Stimulated activated naive CD4-positive, alpha-beta T cell (primary cell): ENCODE data around the gene KIAA0408.

Experiments used
- DNase-seq, 6 experiments: peaks; one replicate each; lab custom pipeline; 2025; lab: John Stamatoyannopoulos, UW

Gene KIAA0408

GRCh38 chr6:127459231-127459641, at the start of gene KIAA0408:
Gene KIAA0408, minus strand, starts transcription at chr6:127459389. Its CDS starts 5,408 bp downstream, at chr6:127453981.
- DNase-seq, result no peak

- DNase-seq, result no peak
Observed at GRCh38 chr6:127506894-127507293, 47.7 kb upstream of the KIAA0408 start.

- no peak for DNase-seq
Observed at GRCh38 chr6:127503022-127503421, 43.8 kb upstream of the KIAA0408 start.

GRCh38 chr6:127497410-127497809, 38.2 kb upstream of the KIAA0408 start:
- no peak for DNase-seq

- no peak for DNase-seq
Observed at GRCh38 chr6:127496471-127496870, 37.3 kb upstream of the KIAA0408 start.

GRCh38 chr6:127494240-127494767, 35.1 kb upstream of the KIAA0408 start:
- no peak for DNase-seq

GRCh38 chr6:127489248-127489647, 30.1 kb upstream of the KIAA0408 start:
- DNase-seq, result no peak

- no peak for DNase-seq
Observed at GRCh38 chr6:127486934-127487333, 27.7 kb upstream of the KIAA0408 start.

GRCh38 chr6:127484212-127484863, 25.1 kb upstream of the KIAA0408 start:
- DNase-seq, result peak in 2 of 6 experiments; percentile 23 to 25

GRCh38 chr6:127483399-127484055, 24.3 kb upstream of the KIAA0408 start:
- DNase-seq, result no peak

GRCh38 chr6:127482325-127482724, 23.1 kb upstream of the KIAA0408 start:
- DNase-seq, result no peak

- no peak for DNase-seq
Observed at GRCh38 chr6:127481628-127482027, 22.4 kb upstream of the KIAA0408 start.

- DNase-seq, result no peak
Observed at GRCh38 chr6:127481111-127481510, 21.9 kb upstream of the KIAA0408 start.

GRCh38 chr6:127477658-127478057, 18.5 kb upstream of the KIAA0408 start:
- no peak for DNase-seq

GRCh38 chr6:127475823-127476176, 16.6 kb upstream of the KIAA0408 start:
- DNase-seq, result no peak

GRCh38 chr6:127475135-127475822, 16.1 kb upstream of the KIAA0408 start:
- DNase-seq, result no peak

GRCh38 chr6:127471379-127472255, 12.4 kb upstream of the KIAA0408 start:
- DNase-seq, result no peak

GRCh38 chr6:127468936-127469335, 9.7 kb upstream of the KIAA0408 start:
- DNase-seq, result no peak

- DNase-seq, result no peak
Observed at GRCh38 chr6:127466416-127466815, 7.2 kb upstream of the KIAA0408 start.

GRCh38 chr6:127464881-127465459, 5.8 kb upstream of the KIAA0408 start:
- peak in 5 of 6 experiments; percentile 6 to 44 (median 35) for DNase-seq

- no peak for DNase-seq
Observed at GRCh38 chr6:127464161-127464880, 5.1 kb upstream of the KIAA0408 start.
